ENCODE results near the gene CDK14. TPM values are rescaled to one million over a fixed set of nuclear protein-coding genes. Genes with fewer than 3 reads are reported as not detected.

Gene CDK14
- total and polyA plus RNA-seq, 2 donors (not counting 3 experiments of a cell fraction or from before 2014, with no cell fraction given): 5.5 to 34.2 TPM

DNA sequence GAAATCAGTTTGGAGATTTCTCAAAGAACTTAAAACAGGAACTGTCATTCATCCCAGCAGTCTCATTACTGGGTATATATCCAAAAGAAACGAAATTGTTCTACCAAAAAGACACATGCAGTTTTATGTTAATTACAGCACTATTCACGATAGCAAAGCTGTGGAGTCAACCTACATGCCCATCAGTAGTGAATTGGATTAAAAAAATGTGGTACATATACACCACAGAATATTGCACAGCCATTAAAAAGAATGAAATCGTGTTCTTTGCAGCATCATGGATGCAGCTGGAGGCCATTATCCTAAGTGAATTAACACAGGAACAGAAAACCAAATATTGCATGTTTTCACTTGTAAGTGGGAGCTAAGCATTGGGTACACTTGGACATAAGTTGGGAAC is 158.9 kb downstream of the CDK14 start:
- no TSS peak for BruUV-seq (replicated peaks)
- H3K27ac ChIP-seq (ENCODE audit: insufficient read depth, low read depth, low read length): no peak overlapping the region
- H4K20me1 ChIP-seq (replicated peaks; ENCODE audit: control insufficient read depth, extremely low read depth, insufficient read depth, low read length): no peaks in the 10 kb centered on the region
- H3K9me3 ChIP-seq (replicated peaks; ENCODE audit: control insufficient read depth, insufficient read depth, low read length): no peaks in the 10 kb centered on the region
- H3K4me2 ChIP-seq (ENCODE audit: insufficient read depth, low read length): no peak overlapping the region
- FAIRE-seq (no peak), DNase-seq (ENCODE audit: low read depth, low spot score) (no peak)
- ChIA-PET POLR2A (no interaction called here), CTCF (no interaction called here)
- H3K4me3 ChIP-seq (replicated peaks in 1 of 3; ENCODE audit: insufficient read depth in 1 of 3, low read depth in 1 of 3, low read length in 3 of 3): no peak overlapping the region
- dilution Hi-C loops (cut with MboI; ENCODE audit: extremely low pct_ligation_motif_present, low sequenced_read_pairs): no loop called here
- no peaks in the 10 kb centered on the region for H3K9me1 ChIP-seq (replicated peaks; ENCODE audit: control insufficient read depth, extremely low read depth, insufficient read depth, low read length)
- TF ChIP-seq POLR2AphosphoS5 (IDR thresholded peaks at IDR 0.05; ENCODE audit: insufficient read depth, low read depth, low read length) (no peak), GATA2 (IDR thresholded peaks at IDR 0.05; ENCODE audit: insufficient read depth, insufficient read length, low read depth, low read length) (no peak), MYC (IDR thresholded peaks at IDR 0.05; ENCODE audit: low read depth, low read length) (no peak), POLR2A (IDR thresholded peaks at IDR 0.05; ENCODE audit: low read depth, low read length) (no peak), EZH2 (IDR thresholded peaks at IDR 0.05; ENCODE audit: borderline replicate concordance, low read depth, low read length, severe bottlenecking) (no peak)
- no peak overlapping the region for H2AFZ ChIP-seq (ENCODE audit: low read depth, low read length)
- peaks cover 2% of the 10 kb centered on the region for H3K4me1 ChIP-seq (ENCODE audit: control insufficient read depth, extremely low read depth, insufficient read depth, low read length)
- H3K9ac ChIP-seq (replicated peaks; ENCODE audit: extremely low read depth, insufficient read depth, low read length): no peak overlapping the region
- no peaks in the 10 kb centered on the region for H3K79me2 ChIP-seq (ENCODE audit: control insufficient read depth, insufficient read depth, low read length)
- H3K36me3 ChIP-seq (ENCODE audit: control insufficient read depth in 2 of 2, extremely low read depth in 1 of 2, insufficient read depth in 2 of 2, low read length in 2 of 2): no peaks in the 10 kb centered on the region
- H3K27me3 ChIP-seq (ENCODE audit: control insufficient read depth in 2 of 2, insufficient read depth in 2 of 2, low read length in 2 of 2): no peaks in the 10 kb centered on the region
- intact Hi-C loops (cut with micrococcal nuclease): loop anchor here (10.0 kb wide), 1 partner anchor 300 kb away; no protein-coding TSS in a partner anchor

DNA sequence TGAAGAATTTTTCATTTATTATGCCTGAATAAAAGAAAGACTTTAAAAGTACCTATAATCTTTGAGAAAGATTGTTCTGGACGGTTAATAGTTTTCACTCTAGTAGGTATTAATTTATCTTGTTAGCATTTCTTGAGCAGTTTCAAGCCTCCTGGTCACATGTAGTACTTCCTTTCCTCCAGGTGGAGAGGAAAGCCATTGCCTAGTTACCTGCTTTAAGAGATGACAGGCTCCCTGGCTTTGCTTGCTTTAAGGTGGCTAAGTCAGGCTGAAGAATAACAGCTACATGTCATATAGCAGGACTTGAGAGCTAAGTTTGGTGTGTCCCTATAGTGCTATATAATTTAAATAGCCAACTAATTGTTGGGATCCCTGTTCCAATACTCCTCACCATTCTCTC is 160.2 kb downstream of the CDK14 start:
- CTCF ChIA-PET: interaction anchor here (1.0 to 1.5 kb wide), 2 partner anchors 10 to 21 kb away, joined by 4 to 5 read pairs; no protein-coding TSS in a partner anchor

More for the DNA sequence above, 160.2 kb downstream of the CDK14 start:
- POLR2A ChIA-PET: no interaction called here
- DNase-seq (ENCODE audit: low read depth, low spot score) (no peak), FAIRE-seq (no peak)
- no peaks in the 10 kb centered on the region for H3K36me3 ChIP-seq (ENCODE audit: control insufficient read depth in 2 of 2, extremely low read depth in 1 of 2, insufficient read depth in 2 of 2, low read length in 2 of 2)
- intact Hi-C loops (cut with micrococcal nuclease) (loop anchor here (10.0 kb wide), 1 partner anchor 302 kb away; no protein-coding TSS in a partner anchor), dilution Hi-C loops (cut with MboI; ENCODE audit: extremely low pct_ligation_motif_present, low sequenced_read_pairs) (no loop called here)
- no peak overlapping the region for H3K9ac ChIP-seq (replicated peaks; ENCODE audit: extremely low read depth, insufficient read depth, low read length)
- no peak overlapping the region for H2AFZ ChIP-seq (ENCODE audit: low read depth, low read length)
- H3K4me3 ChIP-seq (replicated peaks in 1 of 3; ENCODE audit: insufficient read depth in 1 of 3, low read depth in 1 of 3, low read length in 3 of 3): no peak overlapping the region
- H3K4me2 ChIP-seq (ENCODE audit: insufficient read depth, low read length): no peak overlapping the region
- no TSS peak for BruUV-seq (replicated peaks)
- H3K27ac ChIP-seq (ENCODE audit: insufficient read depth, low read depth, low read length): no peak overlapping the region
- H3K9me3 ChIP-seq (replicated peaks; ENCODE audit: control insufficient read depth, insufficient read depth, low read length): no peaks in the 10 kb centered on the region
- H3K9me1 ChIP-seq (replicated peaks; ENCODE audit: control insufficient read depth, extremely low read depth, insufficient read depth, low read length): no peaks in the 10 kb centered on the region
- H4K20me1 ChIP-seq (replicated peaks; ENCODE audit: control insufficient read depth, extremely low read depth, insufficient read depth, low read length): no peaks in the 10 kb centered on the region
- H3K27me3 ChIP-seq (ENCODE audit: control insufficient read depth in 2 of 2, insufficient read depth in 2 of 2, low read length in 2 of 2): no peaks in the 10 kb centered on the region
- H3K4me1 ChIP-seq (ENCODE audit: control insufficient read depth, extremely low read depth, insufficient read depth, low read length): no peaks in the 10 kb centered on the region
- TF ChIP-seq, protein P1, sequence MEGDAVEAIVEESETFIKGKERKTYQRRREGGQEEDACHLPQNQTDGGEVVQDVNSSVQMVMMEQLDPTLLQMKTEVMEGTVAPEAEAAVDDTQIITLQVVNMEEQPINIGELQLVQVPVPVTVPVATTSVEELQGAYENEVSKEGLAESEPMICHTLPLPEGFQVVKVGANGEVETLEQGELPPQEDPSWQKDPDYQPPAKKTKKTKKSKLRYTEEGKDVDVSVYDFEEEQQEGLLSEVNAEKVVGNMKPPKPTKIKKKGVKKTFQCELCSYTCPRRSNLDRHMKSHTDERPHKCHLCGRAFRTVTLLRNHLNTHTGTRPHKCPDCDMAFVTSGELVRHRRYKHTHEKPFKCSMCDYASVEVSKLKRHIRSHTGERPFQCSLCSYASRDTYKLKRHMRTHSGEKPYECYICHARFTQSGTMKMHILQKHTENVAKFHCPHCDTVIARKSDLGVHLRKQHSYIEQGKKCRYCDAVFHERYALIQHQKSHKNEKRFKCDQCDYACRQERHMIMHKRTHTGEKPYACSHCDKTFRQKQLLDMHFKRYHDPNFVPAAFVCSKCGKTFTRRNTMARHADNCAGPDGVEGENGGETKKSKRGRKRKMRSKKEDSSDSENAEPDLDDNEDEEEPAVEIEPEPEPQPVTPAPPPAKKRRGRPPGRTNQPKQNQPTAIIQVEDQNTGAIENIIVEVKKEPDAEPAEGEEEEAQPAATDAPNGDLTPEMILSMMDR (IDR thresholded peaks at IDR 0.05; ENCODE audit: extremely low read depth in 1 of 2, insufficient read depth in 1 of 2, low read depth in 1 of 2, low read length in 2 of 2): no peak
- TF ChIP-seq FOS (IDR thresholded peaks at IDR 0.05; ENCODE audit: borderline replicate concordance, insufficient read depth, low read length) (no peak), MYC (IDR thresholded peaks at IDR 0.05; ENCODE audit: low read depth, low read length) (no peak), EZH2 (IDR thresholded peaks at IDR 0.05; ENCODE audit: borderline replicate concordance, low read depth, low read length, severe bottlenecking) (no peak), JUN (IDR thresholded peaks at IDR 0.05; ENCODE audit: borderline replicate concordance, insufficient read depth, insufficient read length, low read depth) (no peak), POLR2A (IDR thresholded peaks at IDR 0.05; ENCODE audit: low read depth, low read length) (no peak), GATA2 (IDR thresholded peaks at IDR 0.05; ENCODE audit: insufficient read depth, insufficient read length, low read depth, low read length) (no peak)
- TF ChIP-seq, protein P2, sequence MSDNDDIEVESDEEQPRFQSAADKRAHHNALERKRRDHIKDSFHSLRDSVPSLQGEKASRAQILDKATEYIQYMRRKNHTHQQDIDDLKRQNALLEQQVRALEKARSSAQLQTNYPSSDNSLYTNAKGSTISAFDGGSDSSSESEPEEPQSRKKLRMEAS (IDR thresholded peaks at IDR 0.05; ENCODE audit: insufficient read depth, insufficient read length): no peak
- H3K79me2 ChIP-seq (ENCODE audit: control insufficient read depth, insufficient read depth, low read length): no peaks in the 10 kb centered on the region
